GM19239 (cell line): ENCODE data around the gene TRAF7.

ENCODE experiments used
- DNase-seq: peaks from one replicate; pipeline ENCODE4 v3.0.0; 2011; ENCODE audit warnings: low spot score; ENCODE audit not compliant: insufficient read length
- FAIRE-seq: peaks from 2 replicates; lab custom pipeline; 2011; peaks lifted over from hg19 to GRCh38; lab: Jason Lieb, UNC

Gene TRAF7

GRCh38 chr16:2160915-2161551 lies 5.5 kb downstream of the TRAF7 start:
- FAIRE-seq (no peak), DNase-seq (no peak)

- DNase-seq (no peak), FAIRE-seq (no peak)
Measured at GRCh38 chr16:2161911-2162310, 6.3 kb downstream of the TRAF7 start.

GRCh38 chr16:2162676-2163118 lies 7.1 kb downstream of the TRAF7 start:
- no peak for DNase-seq
- FAIRE-seq: no peak

GRCh38 chr16:2163211-2163881 lies 7.8 kb downstream of the TRAF7 start:
- DNase-seq (no peak), FAIRE-seq (no peak)

GRCh38 chr16:2165861-2166260 lies 10.3 kb downstream of the TRAF7 start:
- DNase-seq (no peak), FAIRE-seq (no peak)

GRCh38 chr16:2166263-2167067 lies 10.9 kb downstream of the TRAF7 start:
- no peak for FAIRE-seq
- no peak for DNase-seq

GRCh38 chr16:2167068-2167638 lies 11.6 kb downstream of the TRAF7 start:
- DNase-seq (no peak), FAIRE-seq (no peak)

- FAIRE-seq (no peak), DNase-seq (no peak)
Measured at GRCh38 chr16:2170080-2170479, 14.5 kb downstream of the TRAF7 start.

GRCh38 chr16:2170587-2171435 lies 15.2 kb downstream of the TRAF7 start:
- FAIRE-seq: no peak
- no peak for DNase-seq

- DNase-seq: no peak
- no peak for FAIRE-seq
Measured at GRCh38 chr16:2171601-2172178, 16.1 kb downstream of the TRAF7 start.

- DNase-seq (no peak), FAIRE-seq (no peak)
Measured at GRCh38 chr16:2172688-2173335, 17.2 kb downstream of the TRAF7 start.

GRCh38 chr16:2173366-2173765 lies 17.8 kb downstream of the TRAF7 start:
- FAIRE-seq (no peak), DNase-seq (no peak)

- no peak for FAIRE-seq
- DNase-seq: no peak
Measured at GRCh38 chr16:2173916-2174315, 18.3 kb downstream of the TRAF7 start.

GRCh38 chr16:2174396-2175131 lies 19.0 kb downstream of the TRAF7 start:
- FAIRE-seq: no peak
- no peak for DNase-seq

- DNase-seq (no peak), FAIRE-seq (no peak)
Measured at GRCh38 chr16:2175454-2175853, 19.9 kb downstream of the TRAF7 start.

GRCh38 chr16:2176047-2176446 lies 20.5 kb downstream of the TRAF7 start:
- DNase-seq (no peak), FAIRE-seq (no peak)

GRCh38 chr16:2177101-2177500 lies 21.5 kb downstream of the TRAF7 start:
- no peak for DNase-seq
- no peak for FAIRE-seq

- DNase-seq: no peak
- FAIRE-seq: no peak
Measured at GRCh38 chr16:2177561-2177960, 22.0 kb downstream of the TRAF7 start.
